IPS-18a (cell line): ENCODE measurements around the gene CEMP1.

Experiments used
- H3K27ac ChIP-seq: one replicate; pipeline ENCODE4 v1.5.1; 2013; ENCODE audit warnings: low read length
- H3K27me3 ChIP-seq: one replicate; pipeline ENCODE4 v1.6.1; 2013; ENCODE audit warnings: mild to moderate bottlenecking, low read length; ENCODE audit not compliant: control insufficient read depth, insufficient read depth
- H3K36me3 ChIP-seq: one replicate; pipeline ENCODE4 v1.6.1; 2013; ENCODE audit warnings: low read depth, low read length; ENCODE audit not compliant: control insufficient read depth
- H3K4me1 ChIP-seq: one replicate; pipeline ENCODE4 v1.6.1; 2013; ENCODE audit warnings: low read depth, low read length; ENCODE audit not compliant: control insufficient read depth
- H3K4me3 ChIP-seq: one replicate; pipeline ENCODE4 v1.5.1; 2013; ENCODE audit warnings: low read length
- H3K9ac ChIP-seq: one replicate; pipeline ENCODE4 v1.6.1; 2013; ENCODE audit warnings: mild to moderate bottlenecking, low read length, moderate library complexity
- H3K9me3 ChIP-seq: one replicate; pipeline ENCODE4 v1.6.1; 2013; ENCODE audit warnings: low read depth, low read length; ENCODE audit not compliant: control insufficient read depth

The CEMP1 gene

DNA sequence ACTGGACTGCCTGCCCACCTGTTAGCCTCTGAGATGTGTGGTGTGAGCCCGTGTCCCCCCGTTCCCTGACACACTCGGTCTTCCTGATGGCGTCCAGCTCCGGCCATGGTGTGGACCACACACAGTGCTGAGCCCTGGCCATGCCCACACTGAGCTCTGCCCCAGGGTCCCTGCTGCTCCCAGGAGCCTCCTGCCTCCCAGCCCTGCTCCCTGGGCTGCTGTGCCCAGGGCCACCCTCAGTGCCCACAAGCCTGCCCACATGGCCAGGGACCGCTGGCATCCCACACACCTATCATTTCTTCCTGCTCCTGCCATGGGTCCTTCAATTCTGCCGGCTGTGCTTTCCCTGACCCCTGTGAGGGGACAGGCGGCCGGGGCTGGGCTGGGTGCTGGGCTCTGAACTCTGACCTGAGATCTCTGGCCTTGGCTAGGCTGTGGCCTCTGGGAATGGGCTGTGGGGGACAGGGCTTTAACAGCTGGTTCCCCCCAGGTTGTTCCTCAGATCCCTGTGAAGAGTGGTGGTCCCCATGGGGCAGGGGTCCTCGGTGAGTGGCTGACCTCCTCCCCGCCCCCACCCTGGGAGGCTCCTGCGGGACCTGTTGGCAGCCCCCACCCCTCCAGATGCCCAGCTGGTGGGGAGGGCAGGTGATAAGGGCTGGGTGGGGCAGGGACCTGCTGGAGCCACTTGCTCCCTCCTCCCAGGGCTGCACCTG lies 4.0 kb downstream of the CEMP1 start:
- Histone ChIP-seq H3K4me3 (no peak overlapping the region), H3K9me3 (no peaks in the 10 kb centered on the region), H3K27me3 (no peaks in the 10 kb centered on the region), H3K36me3 (peaks cover 24% of the 10 kb centered on the region), H3K9ac (no peak overlapping the region), H3K27ac (no peak overlapping the region), H3K4me1 (peaks cover 8% of the 10 kb centered on the region)

DNA sequence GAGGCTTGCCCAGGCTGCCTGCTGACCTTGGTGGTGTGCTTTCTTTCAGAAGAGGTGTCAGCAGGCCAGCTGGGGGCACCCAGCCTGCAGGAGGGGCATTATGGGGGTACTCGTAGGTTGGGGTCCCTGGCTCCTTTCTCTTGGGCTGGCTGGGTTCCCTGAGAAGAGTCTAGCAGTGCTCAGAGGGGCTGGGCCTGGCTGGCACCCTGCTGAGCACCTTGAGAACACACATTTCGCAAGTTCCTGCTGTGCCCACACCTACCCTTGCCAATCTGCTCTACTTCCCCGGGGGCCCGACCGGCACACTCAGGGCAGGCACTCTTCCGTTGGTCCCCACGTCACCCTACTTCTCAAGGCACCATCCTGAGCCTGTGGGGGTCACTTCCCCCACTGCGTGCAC lies 5.1 kb downstream of the CEMP1 start:
- no peaks in the 10 kb centered on the region for H3K27me3 ChIP-seq
- no peak overlapping the region for H3K4me3 ChIP-seq
- H3K9ac ChIP-seq: no peak overlapping the region
- peaks cover 24% of the 10 kb centered on the region for H3K36me3 ChIP-seq
- H3K27ac ChIP-seq: no peak overlapping the region
- peaks cover 8% of the 10 kb centered on the region for H3K4me1 ChIP-seq
- H3K9me3 ChIP-seq: no peaks in the 10 kb centered on the region

DNA sequence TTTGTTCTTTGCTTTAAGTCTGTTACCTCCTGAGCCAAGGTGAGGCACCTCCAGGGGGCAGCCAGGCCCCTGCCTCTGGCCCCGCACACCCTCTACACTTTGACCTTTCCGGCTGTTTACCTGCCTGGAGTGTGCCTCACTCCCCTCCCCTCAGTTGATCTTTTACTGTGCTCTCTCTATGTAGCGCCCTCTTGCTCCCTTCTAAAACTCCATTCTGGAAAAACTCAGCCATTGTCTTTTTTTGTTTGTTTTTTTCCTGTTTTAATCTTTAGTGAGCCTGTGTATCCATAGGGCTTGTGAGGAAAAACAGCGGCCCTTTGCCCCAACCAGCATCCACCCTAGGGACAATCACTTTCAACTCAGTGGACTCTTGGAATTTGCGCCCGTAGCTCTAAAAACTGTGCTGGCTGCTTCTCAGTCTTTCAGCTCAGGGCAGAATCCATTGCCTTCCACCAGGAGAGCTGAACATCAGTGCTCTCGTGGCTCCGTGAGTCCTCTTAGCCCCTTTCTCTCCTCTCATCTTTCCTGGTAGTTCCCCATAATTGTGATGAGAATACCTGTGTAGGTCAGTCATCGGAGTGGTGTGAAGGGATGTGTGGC lies 6.8 kb downstream of the CEMP1 start:
- Histone ChIP-seq H3K36me3 (peaks cover 24% of the 10 kb centered on the region), H3K9ac (no peak overlapping the region), H3K4me1 (peaks cover 6% of the 10 kb centered on the region), H3K27ac (no peak overlapping the region), H3K27me3 (no peaks in the 10 kb centered on the region), H3K9me3 (no peaks in the 10 kb centered on the region), H3K4me3 (no peak overlapping the region)

DNA sequence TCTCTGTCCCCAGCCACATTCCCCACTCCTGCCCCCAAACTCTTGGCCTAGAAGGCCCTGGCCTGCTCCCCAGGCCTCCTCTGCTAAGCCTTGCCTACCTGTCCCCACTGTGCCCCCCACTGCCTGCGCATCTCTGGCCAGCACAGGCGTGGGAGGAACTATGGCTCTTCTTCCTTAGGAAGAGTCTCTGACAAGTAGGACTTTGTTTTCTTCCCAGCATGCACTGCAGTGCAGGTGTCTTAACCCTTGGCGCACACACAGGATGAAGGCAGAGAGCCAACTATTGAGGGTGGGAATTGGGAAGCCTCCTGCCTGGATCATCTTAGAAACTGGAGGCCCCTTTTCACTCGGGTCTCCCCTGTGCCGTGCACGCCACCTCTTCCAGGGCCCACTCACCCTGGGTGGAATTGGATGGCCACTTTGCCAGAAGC lies 7.4 kb downstream of the CEMP1 start:
- H3K27ac ChIP-seq: no peak overlapping the region
- no peaks in the 10 kb centered on the region for H3K9me3 ChIP-seq
- no peaks in the 10 kb centered on the region for H3K27me3 ChIP-seq
- H3K4me1 ChIP-seq: peaks cover 6% of the 10 kb centered on the region
- H3K4me3 ChIP-seq: no peak overlapping the region
- no peak overlapping the region for H3K9ac ChIP-seq
- H3K36me3 ChIP-seq: peaks cover 19% of the 10 kb centered on the region

DNA sequence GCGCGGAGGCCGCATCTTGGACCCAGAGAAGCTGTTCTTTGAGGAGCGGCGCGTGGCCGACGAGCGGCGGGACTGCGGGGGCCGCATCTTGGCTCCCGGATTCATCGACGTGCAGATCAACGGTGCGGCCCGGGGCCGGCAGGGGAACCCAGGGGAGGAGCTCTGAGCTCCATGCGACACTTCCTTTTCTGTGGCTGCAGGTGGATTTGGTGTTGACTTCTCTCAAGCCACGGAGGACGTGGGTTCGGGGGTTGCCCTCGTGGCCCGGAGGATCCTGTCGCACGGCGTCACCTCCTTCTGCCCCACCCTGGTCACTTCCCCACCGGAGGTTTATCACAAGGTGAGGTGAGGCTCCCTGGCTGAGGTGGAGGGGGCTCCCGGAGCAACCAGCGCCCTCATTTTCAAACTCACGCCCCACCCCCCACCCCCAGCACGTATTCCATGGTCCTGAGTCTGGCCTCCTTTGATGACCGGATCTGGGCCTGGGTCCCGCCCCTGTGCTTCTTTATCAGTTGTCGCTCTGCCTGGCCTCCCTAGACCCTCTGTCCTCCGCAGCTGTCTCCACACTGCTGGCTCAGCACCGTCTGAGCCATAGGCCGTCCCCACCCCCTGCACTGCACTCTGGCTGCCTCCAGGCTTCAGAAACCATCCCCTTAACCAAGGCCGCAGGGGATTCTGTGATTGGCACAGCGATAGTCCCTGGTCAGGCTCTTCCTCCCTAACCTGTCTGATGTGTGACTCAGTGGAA lies 10.2 kb downstream of the CEMP1 start:
- Histone ChIP-seq H3K27ac (no peak overlapping the region), H3K9me3 (no peaks in the 10 kb centered on the region), H3K27me3 (no peaks in the 10 kb centered on the region), H3K9ac (peak overlapping the region; percentile 66), H3K4me3 (peak overlapping the region; percentile 69), H3K36me3 (peaks cover 9% of the 10 kb centered on the region), H3K4me1 (peaks cover 6% of the 10 kb centered on the region)

DNA sequence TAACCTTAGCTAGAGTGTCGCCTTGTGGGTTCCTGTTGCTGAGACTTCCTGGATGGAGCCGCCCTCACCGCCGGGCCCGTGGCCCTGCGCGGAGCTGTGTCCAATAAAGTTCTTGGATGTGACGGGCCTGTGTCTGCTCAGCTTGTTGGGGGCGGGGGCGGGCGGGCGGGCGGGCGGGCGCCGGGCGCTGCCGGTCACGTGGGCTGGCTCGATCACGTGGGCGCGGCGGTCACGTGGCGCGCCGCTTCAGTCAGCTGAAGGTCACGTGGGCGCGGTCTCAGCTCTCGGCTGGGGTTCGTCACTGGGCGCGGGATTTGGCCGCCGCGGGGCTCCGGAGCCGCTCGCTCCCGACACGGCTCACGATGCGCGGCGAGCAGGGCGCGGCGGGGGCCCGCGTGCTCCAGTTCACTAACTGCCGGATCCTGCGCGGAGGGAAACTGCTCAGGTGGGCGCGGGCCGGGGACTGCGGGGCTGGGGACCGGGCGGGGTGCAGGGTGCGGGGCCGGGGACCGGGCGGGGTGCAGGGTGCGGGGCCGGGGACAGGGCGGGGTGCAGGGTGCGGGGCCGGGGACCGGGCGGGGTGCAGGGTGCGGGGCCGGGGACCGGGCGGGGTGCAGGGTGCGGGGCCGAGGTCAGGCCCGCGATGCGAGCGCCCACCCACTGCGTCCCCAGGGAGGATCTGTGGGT lies 11.0 kb downstream of the CEMP1 start, which contains the start of gene AMDHD2:
Gene AMDHD2 (plus strand): TSS at position 275 of the 687 bp plus-strand sequence. CDS start 88 bp downstream, at position 363.
- Histone ChIP-seq H3K4me3 (peak within 1 kb of the TSS; percentile 69), H3K27ac (no peak within 1 kb of the TSS), H3K9ac (peak within 1 kb of the TSS; percentile 66), H3K9me3 (no peaks in the 10 kb centered on the region), H3K27me3 (no peaks in the 10 kb centered on the region), H3K4me1 (peaks cover 6% of the 10 kb centered on the region), H3K36me3 (peaks cover 9% of the 10 kb centered on the region)

DNA sequence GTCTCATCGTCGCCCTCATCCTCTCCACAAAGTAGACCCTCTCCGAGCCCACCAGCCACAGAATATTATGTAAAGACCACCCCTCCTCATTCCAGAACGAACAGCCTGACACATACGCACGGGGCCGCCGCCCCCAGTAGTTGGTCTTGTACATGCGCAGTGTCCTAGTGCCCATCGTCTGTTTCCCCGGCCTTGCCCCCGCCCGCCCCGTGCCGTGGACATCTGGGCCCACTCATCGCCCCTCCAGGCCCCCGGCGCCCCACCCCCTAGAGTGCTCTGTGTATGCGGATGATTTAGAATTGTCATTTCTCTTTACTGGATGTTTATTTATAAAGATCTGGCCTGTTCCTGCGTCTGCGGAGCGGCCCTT lies 11.5 kb downstream of the CEMP1 start:
- Histone ChIP-seq H3K4me1 (peaks cover 6% of the 10 kb centered on the region), H3K9ac (no peak overlapping the region), H3K36me3 (peaks cover 9% of the 10 kb centered on the region), H3K27ac (no peak overlapping the region), H3K27me3 (no peaks in the 10 kb centered on the region), H3K9me3 (no peaks in the 10 kb centered on the region), H3K4me3 (peak overlapping the region; percentile 41)

DNA sequence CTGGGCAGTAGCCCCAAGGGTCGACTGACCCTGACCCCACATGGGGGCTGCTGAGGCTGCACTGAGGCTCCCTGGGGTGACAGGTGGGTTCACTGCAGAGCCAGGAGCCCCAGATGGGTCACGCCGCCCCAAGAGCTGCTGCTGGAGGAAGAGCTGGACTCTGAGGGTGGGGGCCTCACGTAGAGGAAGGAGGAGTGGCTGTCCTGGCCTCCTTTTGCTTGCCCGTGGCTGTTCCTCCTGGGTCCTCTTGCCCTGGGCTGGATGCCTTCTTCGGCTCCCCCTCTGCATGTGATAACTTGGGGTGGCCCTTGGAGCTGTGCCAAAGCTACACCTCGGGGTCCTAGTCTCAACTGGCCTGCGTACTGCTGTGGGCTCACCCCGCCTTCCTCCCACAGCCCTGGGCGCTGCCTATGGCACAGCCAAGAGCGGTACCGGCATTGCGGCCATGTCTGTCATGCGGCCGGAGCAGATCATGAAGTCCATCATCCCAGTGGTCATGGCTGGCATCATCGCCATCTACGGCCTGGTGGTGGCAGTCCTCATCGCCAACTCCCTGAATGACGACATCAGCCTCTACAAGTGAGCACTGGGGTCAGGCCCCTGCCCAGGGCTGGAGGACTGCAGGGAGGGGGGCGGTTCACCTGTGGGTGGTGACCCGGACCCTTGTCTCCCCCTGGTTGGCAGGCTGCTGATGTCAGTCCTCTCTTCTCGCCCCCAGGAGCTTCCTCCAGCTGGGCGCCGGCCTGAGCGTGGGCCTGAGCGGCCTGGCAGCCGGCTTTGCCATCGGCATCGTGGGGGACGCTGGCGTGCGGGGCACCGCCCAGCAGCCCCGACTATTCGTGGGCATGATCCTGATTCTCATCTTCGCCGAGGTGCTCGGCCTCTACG lies 12.1 kb downstream of the CEMP1 start:
- peaks cover 6% of the 10 kb centered on the region for H3K4me1 ChIP-seq
- no peak overlapping the region for H3K4me3 ChIP-seq
- H3K27ac ChIP-seq: no peak overlapping the region
- no peak overlapping the region for H3K9ac ChIP-seq
- no peaks in the 10 kb centered on the region for H3K27me3 ChIP-seq
- H3K36me3 ChIP-seq: peaks cover 9% of the 10 kb centered on the region
- no peaks in the 10 kb centered on the region for H3K9me3 ChIP-seq

DNA sequence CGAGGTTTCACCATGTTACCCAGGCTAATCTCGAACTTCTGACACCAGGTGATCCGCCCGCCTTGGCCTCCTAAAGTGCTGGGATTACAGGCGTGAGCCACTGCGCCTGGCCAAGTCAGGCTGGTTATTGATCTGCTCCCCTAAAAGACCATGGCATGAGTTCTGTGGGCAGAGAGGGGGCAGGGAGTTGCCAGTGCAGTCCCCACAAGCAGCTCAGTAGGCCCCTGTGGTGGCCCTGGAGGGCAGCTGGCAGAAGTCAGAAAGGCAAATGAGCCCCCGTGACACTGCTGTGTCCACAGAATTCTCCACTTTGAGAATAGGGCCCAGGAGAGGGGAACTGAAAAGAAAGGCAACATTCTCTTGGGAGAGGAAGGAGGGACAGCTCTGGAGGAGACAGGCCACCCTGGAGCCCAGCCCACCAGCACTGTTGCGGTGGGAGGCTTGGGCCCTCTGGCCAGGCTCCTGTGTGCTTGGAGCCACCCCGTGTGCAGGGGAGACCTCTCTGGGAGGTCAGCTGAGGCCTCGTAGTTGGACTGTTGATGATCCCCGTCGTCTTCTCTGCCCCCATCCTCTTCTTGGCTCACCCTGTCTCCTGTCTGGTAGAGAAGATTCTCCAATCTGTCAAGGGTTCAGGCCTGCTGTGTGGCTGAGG lies 13.1 kb downstream of the CEMP1 start:
- Histone ChIP-seq H3K4me3 (no peak overlapping the region), H3K36me3 (peaks cover under 1% of the 10 kb centered on the region), H3K4me1 (peaks cover 6% of the 10 kb centered on the region), H3K9me3 (no peaks in the 10 kb centered on the region), H3K27me3 (no peaks in the 10 kb centered on the region), H3K27ac (no peak overlapping the region), H3K9ac (no peak overlapping the region)

DNA sequence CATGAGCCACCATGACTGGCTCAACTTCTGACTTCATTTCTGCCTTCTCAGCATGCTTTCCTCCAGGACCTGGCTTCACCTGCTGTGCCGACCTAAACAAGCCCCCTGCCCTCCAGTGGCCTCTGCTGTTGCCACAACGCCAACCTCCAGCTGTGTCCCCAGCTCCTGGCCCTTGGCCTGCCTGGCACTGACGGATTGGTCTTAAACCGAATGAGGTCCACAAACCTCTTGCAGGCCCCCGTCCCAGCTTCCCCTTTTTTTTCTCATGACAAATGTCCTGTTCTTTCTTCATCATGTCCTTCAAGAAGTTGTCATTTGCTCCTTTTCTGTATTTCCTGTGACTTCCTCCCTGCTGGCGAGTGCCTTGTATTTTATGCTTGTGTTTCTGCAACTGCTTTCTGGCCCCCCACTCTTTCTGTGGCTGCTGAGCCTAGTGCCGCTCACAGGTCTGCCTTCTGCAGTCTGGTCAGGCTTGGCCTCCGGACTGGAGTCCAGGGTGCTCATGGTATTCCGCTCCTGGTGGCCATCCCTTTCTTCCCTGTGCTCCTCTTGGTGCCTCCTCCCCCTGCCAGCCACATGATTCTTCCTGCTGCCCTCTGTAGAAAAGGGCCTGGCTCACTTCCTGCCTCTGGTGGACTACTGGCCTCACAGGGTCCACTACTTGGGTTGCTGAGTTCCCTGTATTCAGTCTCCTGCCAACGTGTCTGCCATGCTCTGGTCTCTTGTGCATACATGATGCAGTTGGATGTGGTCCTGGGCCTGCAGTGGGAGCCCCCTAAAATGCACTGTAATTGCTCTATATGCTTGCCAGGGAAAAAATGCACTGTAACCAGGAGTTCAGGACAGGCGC lies 14.6 kb downstream of the CEMP1 start:
- Histone ChIP-seq H3K9ac (no peak overlapping the region), H3K27ac (no peak overlapping the region), H3K4me3 (no peak overlapping the region), H3K9me3 (no peaks in the 10 kb centered on the region), H3K27me3 (no peaks in the 10 kb centered on the region), H3K4me1 (peaks cover 10% of the 10 kb centered on the region), H3K36me3 (no peaks in the 10 kb centered on the region)
